DOHH2 (cell line): ENCODE data around the gene UBXN11.

Source experiments
- EZH2phosphoT487 ChIP-seq: fragments of 200-600 bp; sonication (generic); IDR thresholded peaks from 2 replicates; pipeline ENCODE4 v1.6.1; 2017; ENCODE audit warnings: borderline replicate concordance, mild to moderate bottlenecking, antibody characterized with exemption, low read length, moderate library complexity, mixed read lengths
- TF ChIP-seq, protein P1 (sequence below): fragments of 200-600 bp; sonication (generic); IDR thresholded peaks from one replicate; pipeline ENCODE4 v1.5.1; 2014; ENCODE audit warnings: antibody characterized with exemption, mild to moderate bottlenecking, low read depth, low read length; ENCODE audit not compliant: poor library complexity, severe bottlenecking

DNA sequence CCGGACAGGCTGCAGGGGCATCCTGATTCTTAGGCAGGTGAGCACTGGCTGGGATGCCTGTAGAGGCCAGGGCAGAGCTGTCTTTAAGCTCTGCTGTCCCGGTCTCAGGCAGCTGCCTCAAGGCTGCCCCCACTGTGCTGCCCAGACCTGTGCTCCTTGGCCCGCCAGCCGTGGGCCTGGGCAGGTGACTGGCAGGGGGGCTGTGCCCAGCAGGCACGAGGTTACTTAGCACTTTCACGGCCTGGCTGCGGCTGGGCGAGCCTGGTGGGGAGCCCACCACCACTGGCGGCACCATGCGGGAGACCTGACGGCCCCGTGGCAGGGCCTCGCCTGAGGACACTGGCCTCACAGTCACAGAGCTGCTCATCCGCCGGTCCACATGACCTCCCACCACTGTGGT, 39.3 kb upstream of the UBXN11 start:
- TF ChIP-seq, protein P1, sequence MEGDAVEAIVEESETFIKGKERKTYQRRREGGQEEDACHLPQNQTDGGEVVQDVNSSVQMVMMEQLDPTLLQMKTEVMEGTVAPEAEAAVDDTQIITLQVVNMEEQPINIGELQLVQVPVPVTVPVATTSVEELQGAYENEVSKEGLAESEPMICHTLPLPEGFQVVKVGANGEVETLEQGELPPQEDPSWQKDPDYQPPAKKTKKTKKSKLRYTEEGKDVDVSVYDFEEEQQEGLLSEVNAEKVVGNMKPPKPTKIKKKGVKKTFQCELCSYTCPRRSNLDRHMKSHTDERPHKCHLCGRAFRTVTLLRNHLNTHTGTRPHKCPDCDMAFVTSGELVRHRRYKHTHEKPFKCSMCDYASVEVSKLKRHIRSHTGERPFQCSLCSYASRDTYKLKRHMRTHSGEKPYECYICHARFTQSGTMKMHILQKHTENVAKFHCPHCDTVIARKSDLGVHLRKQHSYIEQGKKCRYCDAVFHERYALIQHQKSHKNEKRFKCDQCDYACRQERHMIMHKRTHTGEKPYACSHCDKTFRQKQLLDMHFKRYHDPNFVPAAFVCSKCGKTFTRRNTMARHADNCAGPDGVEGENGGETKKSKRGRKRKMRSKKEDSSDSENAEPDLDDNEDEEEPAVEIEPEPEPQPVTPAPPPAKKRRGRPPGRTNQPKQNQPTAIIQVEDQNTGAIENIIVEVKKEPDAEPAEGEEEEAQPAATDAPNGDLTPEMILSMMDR = no peak
- TF ChIP-seq EZH2phosphoT487 = no peak
